OCI-LY3 (cell line): Measurements from ENCODE around the gene PHKA1.
A peak's percentile ranks its signal among the peaks of the same experiment; 100 is the strongest.
"Not testable (repeated sequence)": the region's sequence is repeated elsewhere in the genome, so short reads cannot be mapped to it uniquely, and the experiment has no call there.

Experiments used
- H2AFZ ChIP-seq: fragments of 200-600, 300-600 bp; shearing (Covaris generic); 2 replicates; pipeline ENCODE4 v1.6.0; 2014; ENCODE audit warnings: antibody characterized with exemption, low read depth, low read length
- H3K27ac ChIP-seq: fragments of 200-600, 300-600 bp; sonication (generic); 2 replicates; pipeline ENCODE4 v1.5.1; 2014; ENCODE audit warnings: mild to moderate bottlenecking, low read length, moderate library complexity, mixed read lengths
- H3K27me3 ChIP-seq: fragments of 200-600, 300-600 bp; sonication (generic); 2 replicates; pipeline ENCODE4 v1.6.1; 2014; ENCODE audit warnings: low read depth, low read length, mixed read lengths
- H3K36me3 ChIP-seq: fragments of 200-600, 300-600 bp; sonication (generic); replicated peaks from 2 replicates; pipeline ENCODE3; 2014; ENCODE audit warnings: low read depth, low read length, mixed read lengths
- H3K4me1 ChIP-seq: fragments of 300-600, 200-600 bp; sonication (generic); 2 replicates; pipeline ENCODE4 v1.6.1; 2014; ENCODE audit warnings: low read length, mixed read lengths
- H3K4me2 ChIP-seq: fragments of 200-600, 300-600 bp; sonication (generic); 2 replicates; pipeline ENCODE4 v1.6.1; 2014; ENCODE audit warnings: low read length, mixed read lengths
- H3K4me3 ChIP-seq: fragments of 300-600, 200-600 bp; sonication (generic); 2 replicates; pipeline ENCODE4 v1.5.1; 2014; ENCODE audit warnings: antibody characterized with exemption, mild to moderate bottlenecking, low read length, moderate library complexity
- H3K79me2 ChIP-seq: fragments of 300-600, 200-600 bp; shearing (Covaris generic); 2 replicates; pipeline ENCODE4 v1.6.1; 2014; ENCODE audit warnings: mild to moderate bottlenecking, low read length, mixed read lengths
- H3K9ac ChIP-seq: fragments of 300-600, 200-600 bp; shearing (Covaris generic); 2 replicates; pipeline ENCODE4 v1.6.0; 2014; ENCODE audit warnings: mild to moderate bottlenecking, low read length, moderate library complexity
- H3K9me3 ChIP-seq: fragments of 200-600, 300-600 bp; shearing (Covaris generic); 2 replicates; pipeline ENCODE4 v1.6.1; 2014; ENCODE audit warnings: low read length, mixed read lengths; ENCODE audit not compliant: insufficient read depth
- H4K20me1 ChIP-seq: fragments of 200-600, 300-600 bp; sonication (generic); 2 replicates; pipeline ENCODE4 v1.6.1; 2016; ENCODE audit warnings: low read length, mixed read lengths; ENCODE audit not compliant: insufficient read depth
- CTCF ChIP-seq: fragments of 200-600, 300-600 bp; sonication (generic); IDR thresholded peaks from 2 replicates; pipeline ENCODE4 v1.5.1; 2014; ENCODE audit warnings: antibody characterized with exemption, low read length, low read depth
- EZH2phosphoT487 ChIP-seq: fragments of 200-600 bp; shearing (Covaris generic); IDR thresholded peaks from 2 replicates; pipeline ENCODE4 v1.6.1; 2018; ENCODE audit warnings: antibody characterized with exemption, mixed run types, low read depth

PHKA1 gene

GRCh38 chrX:72713599-72714477 lies at the start of gene PHKA1:
TSS of gene PHKA1 (minus strand) at chrX:72714306. CDS start at chrX:72713880, 426 bp downstream.
- not testable (repeated sequence) for H3K36me3 ChIP-seq, H3K9me3 ChIP-seq, H4K20me1 ChIP-seq, H3K27me3 ChIP-seq
- Histone ChIP-seq H3K27ac (peak within 1 kb of the TSS; percentile 68), H3K4me1 (peaks cover 15% of the 10 kb centered on the region), H3K9ac (peak within 1 kb of the TSS; percentile 77), H3K4me3 (peak within 1 kb of the TSS; percentile 87), H3K79me2 (peaks cover 26% of the 10 kb centered on the region), H3K4me2 (peak within 1 kb of the TSS; percentile 91), H2AFZ (peak within 1 kb of the TSS; percentile 97)

- not testable (repeated sequence) for H3K4me2 ChIP-seq, H3K4me1 ChIP-seq, H2AFZ ChIP-seq, H3K4me3 ChIP-seq, H3K27me3 ChIP-seq, H3K27ac ChIP-seq, H4K20me1 ChIP-seq, H3K9ac ChIP-seq, H3K9me3 ChIP-seq, H3K79me2 ChIP-seq, H3K36me3 ChIP-seq
Measured at GRCh38 chrX:72760454-72760853, 46.3 kb upstream of the PHKA1 start.

GRCh38 chrX:72748545-72748944 lies 34.4 kb upstream of the PHKA1 start:
- H3K27ac ChIP-seq, H3K9ac ChIP-seq, H3K4me3 ChIP-seq, H4K20me1 ChIP-seq, H3K36me3 ChIP-seq, H3K4me2 ChIP-seq, H3K4me1 ChIP-seq, H3K79me2 ChIP-seq, H3K9me3 ChIP-seq, H3K27me3 ChIP-seq, H2AFZ ChIP-seq: not testable (repeated sequence)

- not testable (repeated sequence) for H3K79me2 ChIP-seq, H4K20me1 ChIP-seq, H3K36me3 ChIP-seq, H2AFZ ChIP-seq, H3K9me3 ChIP-seq, H3K4me3 ChIP-seq, H3K9ac ChIP-seq, H3K4me2 ChIP-seq, H3K27ac ChIP-seq, H3K27me3 ChIP-seq, H3K4me1 ChIP-seq
Measured at GRCh38 chrX:72745546-72745945, 31.4 kb upstream of the PHKA1 start.

- Histone ChIP-seq H3K9me3 (no peaks in the 10 kb centered on the region), H3K9ac (no peak overlapping the region), H3K4me2 (no peak overlapping the region), H3K27me3 (no peaks in the 10 kb centered on the region), H3K36me3 (no peaks in the 10 kb centered on the region), H3K27ac (no peak overlapping the region), H3K4me3 (no peak overlapping the region), H4K20me1 (no peaks in the 10 kb centered on the region), H2AFZ (no peak overlapping the region), H3K79me2 (no peaks in the 10 kb centered on the region), H3K4me1 (no peaks in the 10 kb centered on the region)
- TF ChIP-seq EZH2phosphoT487 (no peak), CTCF (no peak)
Measured at GRCh38 chrX:72735561-72735960, 21.5 kb upstream of the PHKA1 start.

- not testable (repeated sequence) for H3K9ac ChIP-seq, H3K27me3 ChIP-seq, H3K4me3 ChIP-seq, H3K27ac ChIP-seq, H3K79me2 ChIP-seq, H4K20me1 ChIP-seq, H3K36me3 ChIP-seq, H3K4me2 ChIP-seq, H3K9me3 ChIP-seq, H2AFZ ChIP-seq, H3K4me1 ChIP-seq
Measured at GRCh38 chrX:72733636-72734035, 19.5 kb upstream of the PHKA1 start.
